Skeletal muscle cell (primary cell): Measurements from ENCODE around the gene PDILT.
"Not testable (repeated sequence)": the region's sequence is repeated elsewhere in the genome, so short reads cannot be mapped to it uniquely, and the experiment has no call there.

Experiments used
- DNase-seq: peaks from one replicate; pipeline ENCODE4 v3.0.0-alpha.2; 2010; ENCODE audit warnings: low read depth
- H3K4me3 ChIP-seq: 2 replicates; pipeline ENCODE4 v1.5.1; 2011; ENCODE audit warnings: low read depth, mild to moderate bottlenecking, control low read depth, low read length, moderate library complexity

Gene PDILT

DNA sequence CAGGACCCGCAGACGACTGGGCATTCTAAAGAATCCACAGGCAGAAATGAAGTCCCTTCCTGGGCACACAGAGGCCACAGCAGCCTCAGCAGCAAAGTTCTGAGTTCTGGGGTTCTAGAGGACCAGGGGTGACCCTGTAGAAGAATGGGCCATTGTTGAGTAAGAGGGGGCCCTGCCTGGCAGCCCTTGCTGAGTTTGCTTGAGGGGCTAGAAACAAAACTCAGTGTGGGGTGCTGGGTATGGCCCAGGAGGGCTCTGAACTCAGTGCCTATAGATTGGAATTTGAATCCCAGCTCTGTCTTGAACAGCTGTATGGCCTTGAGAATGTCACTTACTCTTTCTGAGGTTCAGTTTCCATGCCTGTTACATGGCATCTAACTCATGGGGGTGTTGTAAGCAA lies at the start of gene PDILT:
TSS of gene PDILT (minus strand) at position 101 of the 400 bp plus-strand sequence. CDS start 5,437 bp downstream, outside the sequence.
- no peak for DNase-seq
- no peak within 1 kb of the TSS for H3K4me3 ChIP-seq

DNA sequence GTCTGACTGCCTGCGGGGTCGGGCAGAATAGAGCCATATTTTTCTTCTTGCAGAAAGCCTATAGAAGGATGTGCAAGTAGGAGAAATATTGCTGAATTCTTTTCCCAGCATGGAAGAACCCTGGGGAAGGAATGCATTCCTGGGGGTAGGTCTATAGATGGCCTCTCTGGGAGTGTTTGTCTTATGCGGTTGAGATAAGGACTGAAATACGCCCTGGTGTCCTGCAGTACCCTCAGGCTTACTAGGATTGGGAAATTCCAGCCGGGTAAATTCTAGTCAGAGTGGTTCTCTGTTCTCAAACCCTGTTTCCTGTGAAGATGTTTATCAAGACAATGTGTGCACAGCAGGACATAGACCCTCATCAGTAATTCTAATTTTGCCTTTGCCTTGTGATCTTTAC lies 49.1 kb upstream of the PDILT start:
- not testable (repeated sequence) for DNase-seq, H3K4me3 ChIP-seq

GRCh38 chr16:20451364-20451763 lies 46.8 kb upstream of the PDILT start, which contains the start of gene ACSM2A:
TSS of gene ACSM2A (plus strand) at chr16:20451521. CDS start at chr16:20460115, 8,594 bp downstream.
- DNase-seq, H3K4me3 ChIP-seq: not testable (repeated sequence)

- H3K4me3 ChIP-seq, DNase-seq: not testable (repeated sequence)
Observed at GRCh38 chr16:20446652-20447393, 42.3 kb upstream of the PDILT start.

DNA sequence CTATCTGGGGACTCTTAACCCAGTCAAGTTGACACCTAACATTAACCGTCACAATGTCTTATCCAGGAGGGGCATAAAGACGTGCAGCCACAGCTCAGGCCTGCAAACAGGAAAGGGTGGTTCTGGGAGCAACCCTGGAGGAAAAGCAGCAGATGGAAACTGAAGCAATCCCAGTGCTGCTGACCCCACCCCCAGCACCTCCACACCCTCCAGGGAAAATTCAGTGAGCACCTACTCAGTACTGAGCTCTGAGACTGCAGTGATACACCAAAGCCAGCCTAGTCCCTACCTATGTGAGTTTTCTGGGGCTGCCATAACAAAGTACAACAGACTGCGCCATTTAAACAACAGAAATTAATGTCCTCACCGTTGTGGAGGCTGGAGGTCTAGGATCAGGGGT lies 37.3 kb upstream of the PDILT start:
- not testable (repeated sequence) for DNase-seq, H3K4me3 ChIP-seq

GRCh38 chr16:20441191-20441590 lies 36.7 kb upstream of the PDILT start:
- no peak overlapping the region for H3K4me3 ChIP-seq
- DNase-seq = no peak

GRCh38 chr16:20440731-20441130 lies 36.2 kb upstream of the PDILT start:
- not testable (repeated sequence) for H3K4me3 ChIP-seq, DNase-seq

DNA sequence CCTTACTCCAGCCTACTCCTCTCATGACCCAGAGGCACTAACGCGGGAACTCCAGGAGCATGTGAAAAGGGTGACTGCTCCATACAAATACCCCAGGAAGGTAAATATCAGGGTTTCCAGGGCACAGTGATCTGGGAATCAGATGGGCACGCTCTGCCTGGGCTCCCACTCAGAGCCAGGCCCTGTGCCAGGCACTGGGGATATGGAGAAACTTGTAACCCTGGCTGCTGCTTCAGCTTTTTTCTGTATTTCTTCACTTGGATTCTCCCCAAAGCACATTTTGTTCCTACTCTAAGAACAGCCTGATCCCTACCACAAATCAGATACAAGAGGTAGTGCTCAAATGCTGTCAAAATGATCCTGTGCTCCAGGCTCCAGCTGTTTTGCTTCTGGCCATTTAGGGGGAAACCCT lies 35.3 kb upstream of the PDILT start:
- H3K4me3 ChIP-seq, DNase-seq: not testable (repeated sequence)

- not testable (repeated sequence) for H3K4me3 ChIP-seq
Observed at GRCh38 chr16:20438950-20439349, 34.4 kb upstream of the PDILT start.

DNA sequence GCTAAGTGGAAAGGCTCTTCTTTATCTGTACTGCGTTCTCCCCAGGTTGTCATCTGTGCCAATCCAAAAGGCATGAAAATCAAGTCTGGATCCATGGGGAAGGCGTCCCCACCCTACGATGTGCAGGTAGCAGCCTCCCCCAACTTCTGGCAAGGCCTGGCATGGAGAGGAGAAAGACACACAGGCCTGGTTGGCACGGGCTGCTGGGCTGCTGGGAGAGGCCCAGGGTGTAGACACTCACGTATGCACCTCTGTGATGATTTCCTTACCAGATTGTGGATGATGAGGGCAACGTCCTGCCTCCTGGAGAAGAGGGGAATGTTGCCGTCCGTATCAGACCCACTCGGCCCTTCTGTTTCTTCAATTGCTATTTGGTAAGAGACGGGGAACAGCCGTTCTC lies 26.4 kb upstream of the PDILT start:
- no peak for DNase-seq
- H3K4me3 ChIP-seq = no peak overlapping the region

More at GRCh38 chr16:20438950-20439349, 34.4 kb upstream of the PDILT start:
- DNase-seq = not testable (repeated sequence)

DNA sequence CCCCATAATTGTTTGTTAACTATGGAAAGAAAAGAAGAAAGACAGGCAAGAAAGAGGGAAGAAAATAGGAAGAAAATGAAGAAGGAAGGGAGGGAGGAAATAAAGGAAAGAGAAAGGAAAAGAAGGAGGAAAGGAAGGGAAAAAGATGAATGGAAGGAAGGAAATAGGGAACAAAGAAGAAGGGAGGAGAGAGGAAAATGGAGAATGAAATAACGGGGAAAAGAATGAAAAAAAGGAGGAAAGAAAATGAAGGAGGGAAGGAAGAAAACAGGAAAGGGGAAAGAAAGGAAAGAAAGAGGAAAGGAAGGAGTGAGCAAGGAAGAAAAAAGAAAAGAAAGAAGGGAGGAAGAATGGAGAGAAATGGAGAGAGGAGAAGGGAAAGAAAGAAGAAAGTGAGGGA lies 25.9 kb upstream of the PDILT start:
- DNase-seq, H3K4me3 ChIP-seq: not testable (repeated sequence)

- DNase-seq, H3K4me3 ChIP-seq: not testable (repeated sequence)
Observed at GRCh38 chr16:20429499-20429898, 25.0 kb upstream of the PDILT start.

DNA sequence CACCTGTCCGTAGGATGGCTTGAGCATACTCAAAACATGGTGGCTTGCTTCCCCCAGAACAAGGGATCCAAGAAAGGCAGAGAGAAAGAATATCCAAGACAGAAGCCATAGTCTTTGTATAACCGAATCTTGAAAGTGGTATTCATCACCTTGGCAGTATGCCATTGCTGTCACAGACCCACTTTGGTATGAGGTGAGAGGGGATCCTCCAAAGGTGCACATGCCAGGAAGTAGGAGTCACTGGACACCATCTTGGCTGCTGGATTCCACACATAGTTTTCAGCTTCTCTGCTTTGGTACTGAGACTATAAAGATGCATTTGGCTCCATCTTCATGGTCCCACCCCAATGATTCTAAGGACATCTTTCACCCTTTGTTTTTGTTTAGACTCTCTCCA lies 22.9 kb upstream of the PDILT start:
- not testable (repeated sequence) for H3K4me3 ChIP-seq, DNase-seq

- no peak overlapping the region for H3K4me3 ChIP-seq
- DNase-seq = no peak
Observed at GRCh38 chr16:20424129-20424866, 19.8 kb upstream of the PDILT start.

- H3K4me3 ChIP-seq, DNase-seq: not testable (repeated sequence)
Observed at GRCh38 chr16:20423772-20424128, 19.2 kb upstream of the PDILT start.

GRCh38 chr16:20421748-20422147 lies 17.2 kb upstream of the PDILT start:
- H3K4me3 ChIP-seq, DNase-seq: not testable (repeated sequence)

DNA sequence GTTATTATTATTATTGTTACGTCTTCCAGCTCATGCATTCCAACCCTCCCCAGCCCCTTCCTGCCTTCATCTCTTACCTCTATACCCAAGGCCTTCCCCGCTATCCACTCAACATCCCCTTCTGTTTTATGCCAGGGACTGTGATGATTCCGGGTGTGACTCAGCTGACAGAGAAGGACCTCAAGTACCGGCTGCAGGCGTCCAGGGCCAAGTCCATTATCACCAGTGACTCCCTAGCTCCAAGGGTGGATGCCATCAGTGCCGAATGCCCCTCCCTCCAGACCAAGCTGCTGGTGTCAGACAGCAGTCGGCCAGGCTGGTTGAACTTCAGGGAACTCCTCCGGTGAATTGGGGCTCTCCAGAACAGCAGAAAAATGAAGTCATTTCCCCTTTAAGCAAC lies 14.6 kb upstream of the PDILT start:
- H3K4me3 ChIP-seq, DNase-seq: not testable (repeated sequence)

- H3K4me3 ChIP-seq = no peak overlapping the region
- no peak for DNase-seq
Observed at GRCh38 chr16:20415541-20415940, 11.0 kb upstream of the PDILT start.

- no peak overlapping the region for H3K4me3 ChIP-seq
- DNase-seq = no peak
Observed at GRCh38 chr16:20411055-20411454, 6.5 kb upstream of the PDILT start.

DNA sequence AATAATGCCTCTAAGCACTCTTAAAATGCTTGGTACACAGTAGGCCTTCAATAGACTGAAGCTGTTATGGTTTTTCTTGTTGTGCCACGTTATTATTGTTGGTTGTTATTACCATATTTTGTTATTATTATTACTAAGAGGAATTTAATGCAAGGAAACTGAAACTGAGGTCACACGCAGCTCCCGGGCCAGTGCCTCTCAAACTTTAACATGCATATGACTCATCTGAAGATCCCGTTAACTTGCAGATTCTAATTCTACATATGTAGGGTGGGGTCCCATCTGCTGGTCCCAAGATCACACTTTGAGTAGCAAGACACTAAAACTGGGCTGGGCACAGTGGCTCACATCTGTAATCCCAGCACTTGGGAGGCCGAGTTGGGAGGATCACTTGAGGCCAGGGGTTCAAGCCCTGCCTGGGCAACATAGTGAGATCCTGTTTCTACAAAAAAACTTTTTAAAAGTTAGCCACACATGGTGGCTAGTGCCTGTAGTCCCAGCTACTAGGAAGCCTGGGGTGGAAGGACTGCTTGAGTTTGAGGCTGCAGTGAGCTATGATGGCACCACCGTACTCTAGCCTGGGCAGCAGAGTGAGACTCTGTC lies 5.7 kb upstream of the PDILT start:
- DNase-seq = no peak
- H3K4me3 ChIP-seq = no peak overlapping the region
